Measurements from ENCODE around the gene XRCC5. TPM values are rescaled to one million over a fixed set of nuclear protein-coding genes. Genes with fewer than 3 reads are reported as not detected.

Gene XRCC5
- total RNA-seq, 4 donors from 2014 or later = 87.3 to 202 (median 170) TPM

- no peak overlapping the region for H3K27ac ChIP-seq
- TF ChIP-seq CTCF (IDR thresholded peaks at IDR 0.05) (no peak), POLR2A (IDR thresholded peaks at IDR 0.05) (no peak)
- DNase-seq = no peak
- no peak overlapping the region for H3K4me3 ChIP-seq
- 94 to 95% methylated on average over 1 of the region's 1 CpG for WGBS, 2 donors
- no peaks in the 10 kb centered on the region for H3K27me3 ChIP-seq
- intact Hi-C loops (cut with DNase I) = no loop called here
- no peaks in the 10 kb centered on the region for H3K36me3 ChIP-seq
- H3K9me3 ChIP-seq = no peaks in the 10 kb centered on the region
- H3K4me1 ChIP-seq = no peaks in the 10 kb centered on the region
Measured at GRCh38 chr2:216090369-216090786, 18.8 kb upstream of the XRCC5 start.

GRCh38 chr2:216092646-216093045 is 16.5 kb upstream of the XRCC5 start:
- no peak for TF ChIP-seq CTCF (IDR thresholded peaks at IDR 0.05)
- no peaks in the 10 kb centered on the region for H3K9me3 ChIP-seq
- no peak overlapping the region for H3K4me3 ChIP-seq
- H3K4me1 ChIP-seq = no peaks in the 10 kb centered on the region
- H3K27ac ChIP-seq = no peak overlapping the region
- 78 to 81% methylated on average over 2 of the region's 2 CpGs for WGBS, 2 donors
- H3K27me3 ChIP-seq = no peaks in the 10 kb centered on the region
- intact Hi-C loops (cut with DNase I) = no loop called here
- no peak for DNase-seq
- no peaks in the 10 kb centered on the region for H3K36me3 ChIP-seq

- Histone ChIP-seq H3K9me3 (no peaks in the 10 kb centered on the region), H3K36me3 (no peaks in the 10 kb centered on the region), H3K4me3 (no peak overlapping the region), H3K27me3 (no peaks in the 10 kb centered on the region), H3K4me1 (no peaks in the 10 kb centered on the region), H3K27ac (no peak overlapping the region)
- TF ChIP-seq CTCF (IDR thresholded peaks at IDR 0.05) (no peak), POLR2A (IDR thresholded peaks at IDR 0.05) (no peak)
- no peak for DNase-seq
- intact Hi-C loops (cut with DNase I) = no loop called here
- WGBS, 2 donors = 61 to 82% methylated on average over 3 of the region's 3 CpGs
Measured at GRCh38 chr2:216094701-216095100, 14.4 kb upstream of the XRCC5 start.

GRCh38 chr2:216098421-216099334 is 10.5 kb upstream of the XRCC5 start:
- Histone ChIP-seq H3K9me3 (no peaks in the 10 kb centered on the region), H3K4me1 (no peaks in the 10 kb centered on the region), H3K36me3 (no peaks in the 10 kb centered on the region), H3K4me3 (no peak overlapping the region), H3K27ac (no peak overlapping the region), H3K27me3 (no peaks in the 10 kb centered on the region)
- no peak for DNase-seq
- intact Hi-C loops (cut with DNase I) = no loop called here
- no peak for TF ChIP-seq POLR2A (IDR thresholded peaks at IDR 0.05)
- no peak for TF ChIP-seq CTCF (IDR thresholded peaks at IDR 0.05)
- WGBS, 2 donors = 93 to 95% methylated on average over 9 of the region's 9 CpGs

GRCh38 chr2:216101109-216101508 is 8.0 kb upstream of the XRCC5 start:
- Histone ChIP-seq H3K4me3 (no peak overlapping the region), H3K27me3 (no peaks in the 10 kb centered on the region), H3K36me3 (no peaks in the 10 kb centered on the region), H3K9me3 (no peaks in the 10 kb centered on the region), H3K4me1 (no peaks in the 10 kb centered on the region), H3K27ac (no peak overlapping the region)
- intact Hi-C loops (cut with DNase I) = no loop called here
- WGBS, 2 donors = 89 to 96% methylated on average over 4 of the region's 4 CpGs
- DNase-seq = no peak
- TF ChIP-seq CTCF (IDR thresholded peaks at IDR 0.05) (no peak), POLR2A (IDR thresholded peaks at IDR 0.05) (no peak)
